ENCODE measurements around the gene TXNDC2.
"Not testable (repeated sequence)": the region's sequence is repeated elsewhere in the genome, so short reads cannot be mapped to it uniquely, and the experiment has no call there.

Gene TXNDC2

DNA sequence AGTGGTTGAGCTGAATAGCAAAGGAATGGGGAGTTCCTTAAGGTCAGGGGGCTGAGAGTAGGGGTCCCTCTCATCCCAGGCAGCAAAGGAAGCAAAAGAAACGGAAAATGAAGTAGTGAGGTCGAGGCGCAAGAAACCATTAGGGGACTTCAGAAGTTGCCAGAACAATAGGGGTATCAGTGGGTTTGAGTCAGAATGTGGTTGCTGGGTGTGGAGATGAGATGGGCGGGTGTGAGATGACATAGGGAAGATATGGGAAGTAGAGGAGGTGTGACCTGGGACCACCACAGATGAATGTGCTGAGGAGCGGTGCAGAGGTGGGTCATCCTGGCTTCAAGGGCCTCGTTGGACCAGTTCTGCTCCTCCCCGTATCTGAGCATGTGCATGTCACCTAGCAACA lies 14.9 kb downstream of the TXNDC2 start (continued):
- TF ChIP-seq PPARA (CRISPR knock-in tag; IDR thresholded peaks at IDR 0.05; ENCODE audit: borderline replicate concordance), result no peak
- TF ChIP-seq GLIS3 (CRISPR knock-in tag; IDR thresholded peaks at IDR 0.05), result no peak
- TF ChIP-seq ZFP30 (CRISPR knock-in tag; IDR thresholded peaks at IDR 0.05), result no peak

DNA sequence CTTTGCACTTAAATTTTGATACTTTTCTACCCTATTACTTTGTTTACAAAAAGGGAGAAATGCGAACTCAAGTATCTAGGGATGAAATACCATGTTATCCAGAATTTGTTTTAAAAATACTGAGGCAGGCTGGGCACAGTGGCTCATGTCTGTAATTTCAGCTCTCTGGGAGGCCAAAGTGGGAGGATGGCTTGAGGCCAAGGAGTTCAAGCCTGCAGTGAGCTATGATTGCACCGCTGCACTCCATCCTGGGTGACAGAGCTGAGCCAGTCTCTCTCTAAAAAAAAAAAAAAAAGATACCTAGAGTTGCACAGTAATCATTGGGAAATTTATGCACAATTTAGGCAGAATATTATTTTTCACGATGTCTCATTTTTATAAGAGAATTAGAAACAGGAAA lies 15.6 kb downstream of the TXNDC2 start:
- no peak for TF ChIP-seq ZNF8 (CRISPR knock-in tag; IDR thresholded peaks at IDR 0.05)
- no peak for ATAC-seq

DNA sequence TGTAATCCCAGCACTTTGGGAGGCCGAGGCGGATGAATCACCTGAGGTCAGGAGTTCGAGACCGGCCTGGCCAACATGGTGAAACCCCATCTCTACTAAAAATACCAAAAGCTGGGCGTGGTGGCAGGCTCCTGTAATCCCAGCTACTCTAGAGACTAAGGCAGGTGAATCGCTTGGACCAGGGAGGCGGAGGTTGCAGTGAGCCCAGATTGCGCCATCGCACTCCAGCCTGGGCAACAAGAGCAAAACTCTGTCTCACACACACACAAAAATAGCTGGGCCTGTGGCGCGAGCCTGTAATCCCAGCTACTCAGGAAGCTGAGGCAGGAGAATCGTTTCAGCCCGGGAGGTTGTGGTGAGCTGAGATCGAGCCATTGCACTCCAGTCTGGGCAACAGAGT lies 16.5 kb downstream of the TXNDC2 start:
- not testable (repeated sequence) for ATAC-seq

DNA sequence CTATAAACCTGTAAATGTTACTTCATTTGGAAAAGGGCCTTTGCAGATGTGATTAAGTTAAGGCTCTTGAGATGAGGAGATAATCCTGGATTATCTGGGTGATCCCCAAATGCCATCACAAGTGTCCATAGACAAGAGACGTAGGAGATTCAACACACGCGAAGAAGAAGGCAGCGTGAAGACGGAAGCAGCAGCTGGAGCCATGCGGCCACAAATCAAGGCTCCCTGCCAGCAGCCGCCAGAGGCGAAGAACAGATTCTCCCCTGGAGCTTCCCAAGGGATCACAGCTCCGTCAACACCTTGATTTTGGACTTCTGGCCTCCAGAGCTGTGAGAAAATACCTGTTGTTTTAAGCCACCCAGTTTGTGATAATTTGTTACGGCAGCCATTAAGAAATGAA lies 17.1 kb downstream of the TXNDC2 start:
- no peak for TF ChIP-seq RARB (CRISPR knock-in tag; IDR thresholded peaks at IDR 0.05)
- TF ChIP-seq TCF4 (CRISPR knock-in tag; IDR thresholded peaks at IDR 0.05; ENCODE audit: borderline replicate concordance), result no peak
- TF ChIP-seq TOX (CRISPR knock-in tag; IDR thresholded peaks at IDR 0.05; ENCODE audit: borderline replicate concordance), result no peak
- TF ChIP-seq, protein P1, sequence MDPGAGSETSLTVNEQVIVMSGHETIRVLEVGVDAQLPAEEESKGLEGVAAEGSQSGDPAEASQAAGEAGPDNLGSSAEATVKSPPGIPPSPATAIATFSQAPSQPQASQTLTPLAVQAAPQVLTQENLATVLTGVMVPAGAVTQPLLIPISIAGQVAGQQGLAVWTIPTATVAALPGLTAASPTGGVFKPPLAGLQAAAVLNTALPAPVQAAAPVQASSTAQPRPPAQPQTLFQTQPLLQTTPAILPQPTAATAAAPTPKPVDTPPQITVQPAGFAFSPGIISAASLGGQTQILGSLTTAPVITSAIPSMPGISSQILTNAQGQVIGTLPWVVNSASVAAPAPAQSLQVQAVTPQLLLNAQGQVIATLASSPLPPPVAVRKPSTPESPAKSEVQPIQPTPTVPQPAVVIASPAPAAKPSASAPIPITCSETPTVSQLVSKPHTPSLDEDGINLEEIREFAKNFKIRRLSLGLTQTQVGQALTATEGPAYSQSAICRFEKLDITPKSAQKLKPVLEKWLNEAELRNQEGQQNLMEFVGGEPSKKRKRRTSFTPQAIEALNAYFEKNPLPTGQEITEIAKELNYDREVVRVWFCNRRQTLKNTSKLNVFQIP (CRISPR knock-in tag; IDR thresholded peaks at IDR 0.05; ENCODE audit: borderline replicate concordance, low read depth), result no peak
- TF ChIP-seq, protein P2, sequence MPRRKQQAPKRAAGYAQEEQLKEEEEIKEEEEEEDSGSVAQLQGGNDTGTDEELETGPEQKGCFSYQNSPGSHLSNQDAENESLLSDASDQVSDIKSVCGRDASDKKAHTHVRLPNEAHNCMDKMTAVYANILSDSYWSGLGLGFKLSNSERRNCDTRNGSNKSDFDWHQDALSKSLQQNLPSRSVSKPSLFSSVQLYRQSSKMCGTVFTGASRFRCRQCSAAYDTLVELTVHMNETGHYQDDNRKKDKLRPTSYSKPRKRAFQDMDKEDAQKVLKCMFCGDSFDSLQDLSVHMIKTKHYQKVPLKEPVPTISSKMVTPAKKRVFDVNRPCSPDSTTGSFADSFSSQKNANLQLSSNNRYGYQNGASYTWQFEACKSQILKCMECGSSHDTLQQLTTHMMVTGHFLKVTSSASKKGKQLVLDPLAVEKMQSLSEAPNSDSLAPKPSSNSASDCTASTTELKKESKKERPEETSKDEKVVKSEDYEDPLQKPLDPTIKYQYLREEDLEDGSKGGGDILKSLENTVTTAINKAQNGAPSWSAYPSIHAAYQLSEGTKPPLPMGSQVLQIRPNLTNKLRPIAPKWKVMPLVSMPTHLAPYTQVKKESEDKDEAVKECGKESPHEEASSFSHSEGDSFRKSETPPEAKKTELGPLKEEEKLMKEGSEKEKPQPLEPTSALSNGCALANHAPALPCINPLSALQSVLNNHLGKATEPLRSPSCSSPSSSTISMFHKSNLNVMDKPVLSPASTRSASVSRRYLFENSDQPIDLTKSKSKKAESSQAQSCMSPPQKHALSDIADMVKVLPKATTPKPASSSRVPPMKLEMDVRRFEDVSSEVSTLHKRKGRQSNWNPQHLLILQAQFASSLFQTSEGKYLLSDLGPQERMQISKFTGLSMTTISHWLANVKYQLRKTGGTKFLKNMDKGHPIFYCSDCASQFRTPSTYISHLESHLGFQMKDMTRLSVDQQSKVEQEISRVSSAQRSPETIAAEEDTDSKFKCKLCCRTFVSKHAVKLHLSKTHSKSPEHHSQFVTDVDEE (CRISPR knock-in tag; IDR thresholded peaks at IDR 0.05), result no peak
- TF ChIP-seq ZC3H10 (CRISPR knock-in tag; IDR thresholded peaks at IDR 0.05), result no peak
- TF ChIP-seq, protein P3, sequence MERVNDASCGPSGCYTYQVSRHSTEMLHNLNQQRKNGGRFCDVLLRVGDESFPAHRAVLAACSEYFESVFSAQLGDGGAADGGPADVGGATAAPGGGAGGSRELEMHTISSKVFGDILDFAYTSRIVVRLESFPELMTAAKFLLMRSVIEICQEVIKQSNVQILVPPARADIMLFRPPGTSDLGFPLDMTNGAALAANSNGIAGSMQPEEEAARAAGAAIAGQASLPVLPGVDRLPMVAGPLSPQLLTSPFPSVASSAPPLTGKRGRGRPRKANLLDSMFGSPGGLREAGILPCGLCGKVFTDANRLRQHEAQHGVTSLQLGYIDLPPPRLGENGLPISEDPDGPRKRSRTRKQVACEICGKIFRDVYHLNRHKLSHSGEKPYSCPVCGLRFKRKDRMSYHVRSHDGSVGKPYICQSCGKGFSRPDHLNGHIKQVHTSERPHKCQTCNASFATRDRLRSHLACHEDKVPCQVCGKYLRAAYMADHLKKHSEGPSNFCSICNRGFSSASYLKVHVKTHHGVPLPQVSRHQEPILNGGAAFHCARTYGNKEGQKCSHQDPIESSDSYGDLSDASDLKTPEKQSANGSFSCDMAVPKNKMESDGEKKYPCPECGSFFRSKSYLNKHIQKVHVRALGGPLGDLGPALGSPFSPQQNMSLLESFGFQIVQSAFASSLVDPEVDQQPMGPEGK (CRISPR knock-in tag; IDR thresholded peaks at IDR 0.05; ENCODE audit: borderline replicate concordance), result no peak
- TF ChIP-seq ARNTL (CRISPR knock-in tag; IDR thresholded peaks at IDR 0.05; ENCODE audit: borderline replicate concordance, low read depth), result no peak
- no peak for TF ChIP-seq GLIS3 (CRISPR knock-in tag; IDR thresholded peaks at IDR 0.05)
- no peak for TF ChIP-seq PPARA (CRISPR knock-in tag; IDR thresholded peaks at IDR 0.05; ENCODE audit: borderline replicate concordance)
- no peak for TF ChIP-seq ZFP30 (CRISPR knock-in tag; IDR thresholded peaks at IDR 0.05)
- no peak for TF ChIP-seq ISL1 (CRISPR knock-in tag; IDR thresholded peaks at IDR 0.05)
- TF ChIP-seq OSR1 (CRISPR knock-in tag; IDR thresholded peaks at IDR 0.05), result no peak
- TF ChIP-seq, protein P4, sequence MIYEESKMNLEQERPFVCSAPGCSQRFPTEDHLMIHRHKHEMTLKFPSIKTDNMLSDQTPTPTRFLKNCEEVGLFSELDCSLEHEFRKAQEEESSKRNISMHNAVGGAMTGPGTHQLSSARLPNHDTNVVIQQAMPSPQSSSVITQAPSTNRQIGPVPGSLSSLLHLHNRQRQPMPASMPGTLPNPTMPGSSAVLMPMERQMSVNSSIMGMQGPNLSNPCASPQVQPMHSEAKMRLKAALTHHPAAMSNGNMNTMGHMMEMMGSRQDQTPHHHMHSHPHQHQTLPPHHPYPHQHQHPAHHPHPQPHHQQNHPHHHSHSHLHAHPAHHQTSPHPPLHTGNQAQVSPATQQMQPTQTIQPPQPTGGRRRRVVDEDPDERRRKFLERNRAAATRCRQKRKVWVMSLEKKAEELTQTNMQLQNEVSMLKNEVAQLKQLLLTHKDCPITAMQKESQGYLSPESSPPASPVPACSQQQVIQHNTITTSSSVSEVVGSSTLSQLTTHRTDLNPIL (CRISPR knock-in tag; IDR thresholded peaks at IDR 0.05; ENCODE audit: low read depth), result no peak
- TF ChIP-seq, protein P5, sequence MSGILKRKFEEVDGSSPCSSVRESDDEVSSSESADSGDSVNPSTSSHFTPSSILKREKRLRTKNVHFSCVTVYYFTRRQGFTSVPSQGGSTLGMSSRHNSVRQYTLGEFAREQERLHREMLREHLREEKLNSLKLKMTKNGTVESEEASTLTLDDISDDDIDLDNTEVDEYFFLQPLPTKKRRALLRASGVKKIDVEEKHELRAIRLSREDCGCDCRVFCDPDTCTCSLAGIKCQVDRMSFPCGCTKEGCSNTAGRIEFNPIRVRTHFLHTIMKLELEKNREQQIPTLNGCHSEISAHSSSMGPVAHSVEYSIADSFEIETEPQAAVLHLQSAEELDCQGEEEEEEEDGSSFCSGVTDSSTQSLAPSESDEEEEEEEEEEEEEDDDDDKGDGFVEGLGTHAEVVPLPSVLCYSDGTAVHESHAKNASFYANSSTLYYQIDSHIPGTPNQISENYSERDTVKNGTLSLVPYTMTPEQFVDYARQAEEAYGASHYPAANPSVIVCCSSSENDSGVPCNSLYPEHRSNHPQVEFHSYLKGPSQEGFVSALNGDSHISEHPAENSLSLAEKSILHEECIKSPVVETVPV (CRISPR knock-in tag; IDR thresholded peaks at IDR 0.05), result no peak
- TF ChIP-seq ZNF8 (CRISPR knock-in tag; IDR thresholded peaks at IDR 0.05), result no peak
- no peak for TF ChIP-seq BACH2 (CRISPR knock-in tag; IDR thresholded peaks at IDR 0.05; ENCODE audit: borderline replicate concordance)
- no peak for TF ChIP-seq CSDC2 (CRISPR knock-in tag; IDR thresholded peaks at IDR 0.05)
- TF ChIP-seq SNAI2 (CRISPR knock-in tag; IDR thresholded peaks at IDR 0.05), result no peak
- no peak for ATAC-seq

Measured in SK-N-SH treated with all-trans-retinoic acid at 6 μM for 48 hours (cell line).